HS-27A (cell line): ENCODE data around the gene CYP27B1.

ENCODE experiments used
- DNase-seq: peaks from one replicate; pipeline ENCODE4 v3.0.0-alpha.2; 2012; ENCODE audit warnings: low read depth, missing footprints

Gene CYP27B1

GRCh38 chr12:57765003-57765697, 1.7 kb downstream of the CYP27B1 start:
- DNase-seq: no peak

- no peak for DNase-seq
These were observed 2.2 kb downstream of the CYP27B1 start for GRCh38 chr12:57764662-57765002.

- DNase-seq: no peak
These were observed 2.8 kb downstream of the CYP27B1 start for GRCh38 chr12:57763881-57764661.

GRCh38 chr12:57762463-57762862, 4.4 kb downstream of the CYP27B1 start:
- no peak for DNase-seq

GRCh38 chr12:57761391-57761998, 5.4 kb downstream of the CYP27B1 start:
- no peak for DNase-seq

GRCh38 chr12:57760347-57760982, 6.4 kb downstream of the CYP27B1 start:
- no peak for DNase-seq

- no peak for DNase-seq
These were observed 7.4 kb downstream of the CYP27B1 start for GRCh38 chr12:57759360-57759980.

GRCh38 chr12:57758552-57759359, 8.1 kb downstream of the CYP27B1 start:
- no peak for DNase-seq

GRCh38 chr12:57757771-57758170, 9.1 kb downstream of the CYP27B1 start:
- DNase-seq: no peak

GRCh38 chr12:57756406-57757341, 10.2 kb downstream of the CYP27B1 start:
- no peak for DNase-seq

GRCh38 chr12:57755454-57756372, 11.2 kb downstream of the CYP27B1 start:
- DNase-seq: no peak

GRCh38 chr12:57755194-57755453, 11.8 kb downstream of the CYP27B1 start:
- no peak for DNase-seq

- no peak for DNase-seq
These were observed 12.3 kb downstream of the CYP27B1 start, which contains the start of gene MARCHF9 for GRCh38 chr12:57754411-57755193. Gene MARCHF9, plus strand, starts transcription at chr12:57755103. Its CDS starts 426 bp downstream, at chr12:57755529.

- no peak for DNase-seq
These were observed 13.0 kb downstream of the CYP27B1 start for GRCh38 chr12:57753756-57754337.

- DNase-seq: no peak
These were observed 14.2 kb downstream of the CYP27B1 start for GRCh38 chr12:57752668-57753000.

GRCh38 chr12:57751788-57752667, 14.8 kb downstream of the CYP27B1 start, which contains the start of gene CDK4:
Gene CDK4, minus strand, starts transcription at chr12:57752310. Its CDS starts 593 bp downstream, at chr12:57751717.
- peak; percentile 95 for DNase-seq

GRCh38 chr12:57751432-57751787, 15.5 kb downstream of the CYP27B1 start:
- DNase-seq: no peak
